ENCODE data around the gene UROC1. TPM values are rescaled to one million over a fixed set of nuclear protein-coding genes. Genes with fewer than 3 reads are reported as not detected.

UROC1 gene
- total RNA-seq, 1 donor from 2014 or later, result not detected

- H3K36me3 Mint-ChIP-seq, result no peaks in the 10 kb centered on the region
- H3K9me3 Mint-ChIP-seq, result no peaks in the 10 kb centered on the region
- H3K27ac Mint-ChIP-seq, result no peak overlapping the region
- no peak for DNase-seq (ENCODE audit: low spot score in 2 of 2, unreplicated experiment in 2 of 2)
- no peaks in the 10 kb centered on the region for H3K4me1 Mint-ChIP-seq
- no peaks in the 10 kb centered on the region for H3K27me3 Mint-ChIP-seq (ENCODE audit: low read depth)
- no peak overlapping the region for H3K4me3 Mint-ChIP-seq
- TF ChIP-seq CTCF (IDR thresholded peaks at IDR 0.05; ENCODE audit: unreplicated experiment), result no peak
These were observed 19.6 kb downstream of the UROC1 start for GRCh38 chr3:126497956-126498355.

GRCh38 chr3:126496894-126497850 lies 20.4 kb downstream of the UROC1 start:
- TF ChIP-seq CTCF (IDR thresholded peaks at IDR 0.05; ENCODE audit: unreplicated experiment), result no peak
- no peaks in the 10 kb centered on the region for H3K9me3 Mint-ChIP-seq
- DNase-seq (ENCODE audit: low spot score in 2 of 2, unreplicated experiment in 2 of 2), result no peak
- no peak overlapping the region for H3K4me3 Mint-ChIP-seq
- no peaks in the 10 kb centered on the region for H3K27me3 Mint-ChIP-seq (ENCODE audit: low read depth)
- no peaks in the 10 kb centered on the region for H3K4me1 Mint-ChIP-seq
- H3K27ac Mint-ChIP-seq, result no peak overlapping the region
- H3K36me3 Mint-ChIP-seq, result no peaks in the 10 kb centered on the region

- H3K36me3 Mint-ChIP-seq, result no peaks in the 10 kb centered on the region
- no peak for DNase-seq (ENCODE audit: low spot score in 2 of 2, unreplicated experiment in 2 of 2)
These were observed 21.8 kb downstream of the UROC1 start for GRCh38 chr3:126495786-126496185.

GRCh38 chr3:126494970-126495230 lies 22.7 kb downstream of the UROC1 start:
- H3K9me3 Mint-ChIP-seq, result no peaks in the 10 kb centered on the region
- H3K27me3 Mint-ChIP-seq (ENCODE audit: low read depth), result no peaks in the 10 kb centered on the region
- no peaks in the 10 kb centered on the region for H3K4me1 Mint-ChIP-seq
- no peak for TF ChIP-seq CTCF (IDR thresholded peaks at IDR 0.05; ENCODE audit: unreplicated experiment)
- no peak overlapping the region for H3K27ac Mint-ChIP-seq
- no peak overlapping the region for H3K4me3 Mint-ChIP-seq
- no peak for DNase-seq (ENCODE audit: low spot score in 2 of 2, unreplicated experiment in 2 of 2)
- H3K36me3 Mint-ChIP-seq, result no peaks in the 10 kb centered on the region

More at GRCh38 chr3:126495786-126496185, 21.8 kb downstream of the UROC1 start:
- Mint-ChIP-seq H3K9me3 (no peaks in the 10 kb centered on the region), H3K4me3 (no peak overlapping the region), H3K27ac (no peak overlapping the region), H3K4me1 (no peaks in the 10 kb centered on the region), H3K27me3 (ENCODE audit: low read depth) (no peaks in the 10 kb centered on the region)
- no peak for TF ChIP-seq CTCF (IDR thresholded peaks at IDR 0.05; ENCODE audit: unreplicated experiment)

- DNase-seq (ENCODE audit: low spot score in 2 of 2, unreplicated experiment in 2 of 2), result no peak
- no peaks in the 10 kb centered on the region for H3K36me3 Mint-ChIP-seq
- no peaks in the 10 kb centered on the region for H3K4me1 Mint-ChIP-seq
- peaks cover under 1% of the 10 kb centered on the region for H3K27me3 Mint-ChIP-seq (ENCODE audit: low read depth)
- H3K9me3 Mint-ChIP-seq, result no peaks in the 10 kb centered on the region
- TF ChIP-seq CTCF (IDR thresholded peaks at IDR 0.05; ENCODE audit: unreplicated experiment), result no peak
- H3K4me3 Mint-ChIP-seq, result no peak overlapping the region
- H3K27ac Mint-ChIP-seq, result no peak overlapping the region
These were observed 23.2 kb downstream of the UROC1 start for GRCh38 chr3:126494204-126494969.
